AG09309 (cell line): ENCODE data around the gene SMARCAL1.

Experiments
- DNase-seq: peaks from one replicate; pipeline ENCODE4 v3.0.0-alpha.2; 2010; ENCODE audit warnings: low read depth
- H3K4me3 ChIP-seq: 2 replicates; pipeline ENCODE4 v1.5.1; 2011; ENCODE audit warnings: mild to moderate bottlenecking, low read depth, low read length, moderate library complexity; ENCODE audit not compliant: control insufficient read depth
- CTCF ChIP-seq: IDR thresholded peaks from 2 replicates; pipeline ENCODE4 v1.5.1; 2011; ENCODE audit warnings: mild to moderate bottlenecking, low read depth, low read length, inconsistent platforms; ENCODE audit not compliant: insufficient read depth, control insufficient read depth; ENCODE audit errors: missing control alignments

Gene SMARCAL1

GRCh38 chr2:216450784-216451183 lies 38.5 kb downstream of the SMARCAL1 start:
- TF ChIP-seq CTCF: no peak
- DNase-seq: no peak
- H3K4me3 ChIP-seq: no peak overlapping the region

GRCh38 chr2:216453955-216454614 lies 41.8 kb downstream of the SMARCAL1 start:
- no peak for TF ChIP-seq CTCF
- DNase-seq: no peak
- H3K4me3 ChIP-seq: no peak overlapping the region

- no peak for DNase-seq
- TF ChIP-seq CTCF: no peak
- no peak overlapping the region for H3K4me3 ChIP-seq
Observed at GRCh38 chr2:216463148-216463547, 50.9 kb downstream of the SMARCAL1 start.

GRCh38 chr2:216464104-216464720 lies 51.9 kb downstream of the SMARCAL1 start:
- H3K4me3 ChIP-seq: no peak overlapping the region
- DNase-seq: no peak
- no peak for TF ChIP-seq CTCF

- no peak for TF ChIP-seq CTCF
- no peak for DNase-seq
- no peak overlapping the region for H3K4me3 ChIP-seq
Observed at GRCh38 chr2:216465579-216466195, 53.4 kb downstream of the SMARCAL1 start.

- no peak overlapping the region for H3K4me3 ChIP-seq
- no peak for TF ChIP-seq CTCF
- no peak for DNase-seq
Observed at GRCh38 chr2:216467845-216468244, 55.6 kb downstream of the SMARCAL1 start.
